Embryonic facial prominence (tissue), 1 donor: ENCODE results near the gene CDC73.

Source experiments
- DNase-seq: peaks from one replicate; pipeline ENCODE4 v3.0.0-alpha.2; 2016; ENCODE audit errors: extremely low spot score

The CDC73 gene

GRCh38 chr1:193121616-193122593 is at the start of gene CDC73:
Gene CDC73 (plus strand): TSS chr1:193122031. CDS start chr1:193122201, 170 bp downstream.
- DNase-seq = peak; percentile 90

GRCh38 chr1:193077991-193078390 is 43.8 kb upstream of the CDC73 start:
- no peak for DNase-seq

- no peak for DNase-seq
Observed at GRCh38 chr1:193079187-193079586, 42.6 kb upstream of the CDC73 start.

GRCh38 chr1:193083365-193084088 is 38.3 kb upstream of the CDC73 start:
- no peak for DNase-seq

GRCh38 chr1:193085263-193085662 is 36.6 kb upstream of the CDC73 start:
- no peak for DNase-seq

GRCh38 chr1:193086342-193086741 is 35.5 kb upstream of the CDC73 start:
- DNase-seq = no peak

- DNase-seq = no peak
Observed at GRCh38 chr1:193087893-193088292, 33.9 kb upstream of the CDC73 start.

- DNase-seq = no peak
Observed at GRCh38 chr1:193090865-193091264, 31.0 kb upstream of the CDC73 start.

GRCh38 chr1:193094112-193094511 is 27.7 kb upstream of the CDC73 start:
- no peak for DNase-seq

- no peak for DNase-seq
Observed at GRCh38 chr1:193102662-193103061, 19.2 kb upstream of the CDC73 start.

- no peak for DNase-seq
Observed at GRCh38 chr1:193103759-193104501, 17.9 kb upstream of the CDC73 start.

- no peak for DNase-seq
Observed at GRCh38 chr1:193104502-193104906, 17.3 kb upstream of the CDC73 start.

GRCh38 chr1:193104907-193105820 is 16.7 kb upstream of the CDC73 start, which contains the start of gene GLRX2:
Gene GLRX2 (minus strand): TSS chr1:193105414. CDS start chr1:193105382, 32 bp downstream.
- peak; percentile 27 for DNase-seq

- DNase-seq = no peak
Observed at GRCh38 chr1:193105821-193106177, 16.0 kb upstream of the CDC73 start.

- DNase-seq = no peak
Observed at GRCh38 chr1:193108471-193108870, 13.4 kb upstream of the CDC73 start.

GRCh38 chr1:193109619-193110018 is 12.2 kb upstream of the CDC73 start:
- no peak for DNase-seq

- no peak for DNase-seq
Observed at GRCh38 chr1:193110246-193110645, 11.6 kb upstream of the CDC73 start.

GRCh38 chr1:193110864-193111263 is 11.0 kb upstream of the CDC73 start:
- no peak for DNase-seq

GRCh38 chr1:193111641-193112090 is 10.2 kb upstream of the CDC73 start:
- DNase-seq = no peak

- no peak for DNase-seq
Observed at GRCh38 chr1:193113258-193113991, 8.4 kb upstream of the CDC73 start.
